ENCODE results near the gene NDUFA5.
"Not testable (repeated sequence)": the region's sequence is repeated elsewhere in the genome, so short reads cannot be mapped to it uniquely, and the experiment has no call there.

The NDUFA5 gene

DNA sequence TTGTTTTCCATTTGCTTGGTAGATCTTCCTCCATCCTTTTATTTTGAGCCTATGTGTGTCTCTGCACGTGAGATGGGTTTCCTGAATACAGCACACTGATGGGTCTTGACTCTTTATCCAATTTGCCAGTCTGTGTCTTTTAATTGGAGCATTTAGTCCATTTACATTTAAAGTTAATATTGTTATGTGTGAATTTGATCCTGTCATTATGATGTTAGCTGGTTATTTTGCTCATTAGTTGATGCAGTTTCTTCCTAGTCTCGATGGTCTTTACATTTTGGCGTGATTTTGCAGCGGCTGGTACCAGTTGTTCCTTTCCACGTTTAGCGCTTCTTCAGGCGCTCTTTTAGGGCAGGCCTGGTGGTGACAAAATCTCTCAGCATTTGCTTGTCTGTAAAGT is 31.1 kb downstream of the NDUFA5 start:
- not testable (repeated sequence) for H3K4me2 ChIP-seq (ENCODE audit: insufficient read depth, low read length, poor library complexity, severe bottlenecking); H2BK12ac ChIP-seq (ENCODE audit: low read length); H3K4ac ChIP-seq (ENCODE audit: low read length); H2AFZ ChIP-seq (ENCODE audit: low read length); H2AK5ac ChIP-seq (ENCODE audit: low read depth, low read length); H3K4me3 ChIP-seq (ENCODE audit: low read length in 2 of 2); H3K9ac ChIP-seq (ENCODE audit: low read depth, low read length, poor library complexity); H3K79me1 ChIP-seq (ENCODE audit: low read depth, low read length); DNase-seq (ENCODE audit: low spot score); H3K36me3 ChIP-seq (replicated peaks in 1 of 2; ENCODE audit: control insufficient read depth in 2 of 2, insufficient read depth in 2 of 2, low read length in 2 of 2); H4K8ac ChIP-seq (ENCODE audit: low read depth, low read length); H2BK120ac ChIP-seq (ENCODE audit: low read depth, low read length); H2BK15ac ChIP-seq (ENCODE audit: low read length); H3K27me3 ChIP-seq (ENCODE audit: control insufficient read depth in 3 of 3, insufficient read depth in 3 of 3, low read depth in 1 of 3, low read length in 3 of 3); H3K27ac ChIP-seq (replicated peaks; ENCODE audit: low read length); H3K18ac ChIP-seq (ENCODE audit: low read length); H3K4me1 ChIP-seq (ENCODE audit: control insufficient read depth in 2 of 2, insufficient read depth in 1 of 2, low read depth in 1 of 2, low read length in 2 of 2); H3K9me3 ChIP-seq (replicated peaks in 1 of 2; ENCODE audit: control insufficient read depth in 2 of 2, insufficient read depth in 1 of 2, low read depth in 1 of 2, low read length in 2 of 2); H2BK5ac ChIP-seq (ENCODE audit: low read length); H3K14ac ChIP-seq (ENCODE audit: low read length); H4K91ac ChIP-seq (ENCODE audit: low read depth, low read length, poor library complexity); H3K23ac ChIP-seq (ENCODE audit: low read depth, low read length, poor library complexity)
- no CpG with 5 or more reads among the region's 7 CpGs for WGBS, 2 donors (ENCODE audit: extremely low coverage in 2 of 2, insufficient read length in 2 of 2, insufficient replicate concordance in 1 of 2)

DNA sequence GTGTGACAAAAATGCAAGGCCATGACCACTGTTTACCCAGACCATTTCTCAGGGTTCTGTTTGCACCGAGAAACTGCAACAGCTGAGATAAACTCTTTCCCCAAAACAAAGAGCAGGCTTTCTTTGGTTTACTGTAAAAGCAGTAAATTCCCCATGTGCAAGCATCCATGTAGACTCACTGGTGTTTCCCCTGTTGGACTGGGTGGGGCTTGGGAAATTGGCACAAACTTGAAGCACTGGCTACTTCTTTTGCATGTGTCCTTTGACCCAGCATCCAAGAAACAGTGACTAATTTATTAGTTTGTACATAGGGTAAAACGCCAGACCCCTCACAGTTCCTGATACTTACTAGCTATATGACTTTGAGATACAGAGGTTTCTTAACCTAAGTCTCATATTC is 35.6 kb downstream of the NDUFA5 start:
- Histone ChIP-seq H3K14ac (ENCODE audit: low read length) (no peak overlapping the region), H3K9me3 (replicated peaks in 1 of 2; ENCODE audit: control insufficient read depth in 2 of 2, insufficient read depth in 1 of 2, low read depth in 1 of 2, low read length in 2 of 2) (no peaks in the 10 kb centered on the region), H3K4ac (ENCODE audit: low read length) (no peak overlapping the region), H2AFZ (ENCODE audit: low read length) (no peak overlapping the region), H3K79me1 (ENCODE audit: low read depth, low read length) (no peaks in the 10 kb centered on the region), H2BK5ac (ENCODE audit: low read length) (no peak overlapping the region), H3K4me1 (ENCODE audit: control insufficient read depth in 2 of 2, insufficient read depth in 1 of 2, low read depth in 1 of 2, low read length in 2 of 2) (no peaks in the 10 kb centered on the region), H4K8ac (ENCODE audit: low read depth, low read length) (no peak overlapping the region), H2AK5ac (ENCODE audit: low read depth, low read length) (no peak overlapping the region), H3K9ac (ENCODE audit: low read depth, low read length, poor library complexity) (no peak overlapping the region), H4K91ac (ENCODE audit: low read depth, low read length, poor library complexity) (no peak overlapping the region), H2BK15ac (ENCODE audit: low read length) (no peak overlapping the region), H3K18ac (ENCODE audit: low read length) (no peak overlapping the region), H3K27ac (replicated peaks; ENCODE audit: low read length) (no peak overlapping the region), H2BK120ac (ENCODE audit: low read depth, low read length) (no peak overlapping the region), H2BK12ac (ENCODE audit: low read length) (no peak overlapping the region), H3K27me3 (ENCODE audit: control insufficient read depth in 3 of 3, insufficient read depth in 3 of 3, low read depth in 1 of 3, low read length in 3 of 3) (no peaks in the 10 kb centered on the region), H3K36me3 (replicated peaks in 1 of 2; ENCODE audit: control insufficient read depth in 2 of 2, insufficient read depth in 2 of 2, low read length in 2 of 2) (no peaks in the 10 kb centered on the region), H3K4me2 (ENCODE audit: insufficient read depth, low read length, poor library complexity, severe bottlenecking) (no peak overlapping the region), H3K23ac (ENCODE audit: low read depth, low read length, poor library complexity) (no peak overlapping the region), H3K4me3 (ENCODE audit: low read length in 2 of 2) (no peak overlapping the region)
- DNase-seq (ENCODE audit: low spot score) = no peak
- no CpG with 5 or more reads among the region's 2 CpGs for WGBS, 2 donors (ENCODE audit: extremely low coverage in 2 of 2, insufficient read length in 2 of 2, insufficient replicate concordance in 1 of 2)

DNA sequence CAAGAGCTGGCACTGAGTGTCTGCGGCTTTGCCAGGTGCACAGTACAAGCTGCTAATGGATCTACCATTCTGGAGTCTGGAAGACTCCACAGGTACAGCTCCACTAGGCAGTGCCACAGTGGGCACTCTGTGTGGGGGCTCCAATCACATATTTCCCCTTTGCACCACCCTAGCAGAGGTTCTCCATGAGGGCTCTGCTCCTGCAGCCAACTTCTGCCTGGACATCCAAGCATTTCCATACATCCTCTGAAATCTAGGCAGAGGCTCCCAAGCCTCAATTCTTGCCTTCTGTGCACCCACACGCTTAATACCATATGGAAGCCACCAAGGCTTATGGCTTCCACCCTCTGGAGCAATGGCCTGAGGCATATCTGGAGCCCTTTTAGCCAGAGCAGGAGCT is 52.4 kb downstream of the NDUFA5 start:
- Histone ChIP-seq H2BK12ac (ENCODE audit: low read length) (no peak overlapping the region), H3K27me3 (ENCODE audit: control insufficient read depth in 3 of 3, insufficient read depth in 3 of 3, low read depth in 1 of 3, low read length in 3 of 3) (no peaks in the 10 kb centered on the region), H3K27ac (replicated peaks; ENCODE audit: low read length) (no peak overlapping the region), H3K14ac (ENCODE audit: low read length) (no peak overlapping the region), H3K4me3 (ENCODE audit: low read length in 2 of 2) (no peak overlapping the region), H3K23ac (ENCODE audit: low read depth, low read length, poor library complexity) (no peak overlapping the region), H2BK120ac (ENCODE audit: low read depth, low read length) (no peak overlapping the region), H2BK15ac (ENCODE audit: low read length) (no peak overlapping the region), H3K18ac (ENCODE audit: low read length) (no peak overlapping the region), H4K91ac (ENCODE audit: low read depth, low read length, poor library complexity) (no peak overlapping the region), H3K9ac (ENCODE audit: low read depth, low read length, poor library complexity) (no peak overlapping the region), H3K36me3 (replicated peaks in 1 of 2; ENCODE audit: control insufficient read depth in 2 of 2, insufficient read depth in 2 of 2, low read length in 2 of 2) (no peaks in the 10 kb centered on the region), H3K9me3 (replicated peaks in 1 of 2; ENCODE audit: control insufficient read depth in 2 of 2, insufficient read depth in 1 of 2, low read depth in 1 of 2, low read length in 2 of 2) (peaks cover 5 to 7% of the 10 kb centered on the region in 2 donors), H4K8ac (ENCODE audit: low read depth, low read length) (no peak overlapping the region), H3K79me1 (ENCODE audit: low read depth, low read length) (no peaks in the 10 kb centered on the region), H3K4me2 (ENCODE audit: insufficient read depth, low read length, poor library complexity, severe bottlenecking) (no peak overlapping the region), H3K4me1 (ENCODE audit: control insufficient read depth in 2 of 2, insufficient read depth in 1 of 2, low read depth in 1 of 2, low read length in 2 of 2) (peaks cover 0 to 4% of the 10 kb centered on the region in 2 donors), H2BK5ac (ENCODE audit: low read length) (no peak overlapping the region), H3K4ac (ENCODE audit: low read length) (no peak overlapping the region), H2AK5ac (ENCODE audit: low read depth, low read length) (peak overlapping the region; percentile 43), H2AFZ (ENCODE audit: low read length) (no peak overlapping the region)
- DNase-seq (ENCODE audit: low spot score) = no peak
- WGBS, 2 donors (ENCODE audit: extremely low coverage in 2 of 2, insufficient read length in 2 of 2, insufficient replicate concordance in 1 of 2) = no CpG with 5 or more reads among the region's 2 CpGs

DNA sequence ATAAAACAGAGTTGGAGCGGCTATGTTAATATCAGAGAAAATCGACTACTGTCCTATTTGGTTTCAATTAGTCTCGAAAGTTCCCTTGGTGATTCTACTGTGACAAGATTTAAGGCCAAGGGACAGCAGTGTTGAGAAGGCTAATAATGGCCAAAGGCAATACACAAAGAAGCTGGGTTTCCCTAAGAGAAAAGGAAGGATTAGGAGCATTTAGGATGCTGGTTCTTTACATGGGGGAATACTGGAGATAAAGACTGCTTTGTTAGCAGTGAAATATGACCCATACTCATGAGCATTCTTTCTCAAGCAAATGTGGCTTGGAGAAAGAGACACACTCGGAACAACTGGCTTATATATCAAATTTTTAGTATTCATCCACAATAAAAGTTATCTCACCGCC is 55.4 kb downstream of the NDUFA5 start:
- no peak overlapping the region for H3K18ac ChIP-seq (ENCODE audit: low read length)
- H2AK5ac ChIP-seq (ENCODE audit: low read depth, low read length) = no peak overlapping the region
- peaks cover 0 to 4% of the 10 kb centered on the region in 2 donors for H3K4me1 ChIP-seq (ENCODE audit: control insufficient read depth in 2 of 2, insufficient read depth in 1 of 2, low read depth in 1 of 2, low read length in 2 of 2)
- H3K4ac ChIP-seq (ENCODE audit: low read length) = no peak overlapping the region
- H2BK12ac ChIP-seq (ENCODE audit: low read length) = no peak overlapping the region
- no peak overlapping the region for H2BK120ac ChIP-seq (ENCODE audit: low read depth, low read length)
- no peak overlapping the region for H4K8ac ChIP-seq (ENCODE audit: low read depth, low read length)
- no peak overlapping the region for H2AFZ ChIP-seq (ENCODE audit: low read length)
- DNase-seq (ENCODE audit: low spot score) = peak; percentile 48
- no peak overlapping the region for H3K9ac ChIP-seq (ENCODE audit: low read depth, low read length, poor library complexity)
- no peak overlapping the region for H3K4me3 ChIP-seq (ENCODE audit: low read length in 2 of 2)
- H3K4me2 ChIP-seq (ENCODE audit: insufficient read depth, low read length, poor library complexity, severe bottlenecking) = no peak overlapping the region
- no peak overlapping the region for H2BK5ac ChIP-seq (ENCODE audit: low read length)
- no peak overlapping the region for H4K91ac ChIP-seq (ENCODE audit: low read depth, low read length, poor library complexity)
- H2BK15ac ChIP-seq (ENCODE audit: low read length) = no peak overlapping the region
- peaks cover 5 to 7% of the 10 kb centered on the region in 2 donors for H3K9me3 ChIP-seq (replicated peaks in 1 of 2; ENCODE audit: control insufficient read depth in 2 of 2, insufficient read depth in 1 of 2, low read depth in 1 of 2, low read length in 2 of 2)
- H3K14ac ChIP-seq (ENCODE audit: low read length) = no peak overlapping the region
- no peak overlapping the region for H3K23ac ChIP-seq (ENCODE audit: low read depth, low read length, poor library complexity)
- peak overlapping the region; percentile 82 for H3K27ac ChIP-seq (replicated peaks; ENCODE audit: low read length)
- no CpG with 5 or more reads among the region's 5 CpGs for WGBS, 2 donors (ENCODE audit: extremely low coverage in 2 of 2, insufficient read length in 2 of 2, insufficient replicate concordance in 1 of 2)
- H3K36me3 ChIP-seq (replicated peaks in 1 of 2; ENCODE audit: control insufficient read depth in 2 of 2, insufficient read depth in 2 of 2, low read length in 2 of 2) = no peaks in the 10 kb centered on the region
- no peaks in the 10 kb centered on the region for H3K79me1 ChIP-seq (ENCODE audit: low read depth, low read length)
- no peaks in the 10 kb centered on the region for H3K27me3 ChIP-seq (ENCODE audit: control insufficient read depth in 3 of 3, insufficient read depth in 3 of 3, low read depth in 1 of 3, low read length in 3 of 3)

Measured in neuronal stem cell (in vitro differentiated cells).